Measurements from ENCODE around the gene TF. TPM values are rescaled to one million over a fixed set of nuclear protein-coding genes. Genes with fewer than 3 reads are reported as not detected.

Gene TF
- total RNA-seq, 1 experiment from 2014 or later: 0.09 TPM

- no peak for DNase-seq
- no peaks in the 10 kb centered on the region for H3K27me3 Mint-ChIP-seq (ENCODE audit: low read depth)
- WGBS (ENCODE audit: extremely low coverage, insufficient read length, low lambda C conversion rate): no CpG with 5 or more reads among the region's 3 CpGs
- H2BK5ac ChIP-seq (ENCODE audit: insufficient read length, low read length): no peak overlapping the region
- H2BK120ac ChIP-seq (ENCODE audit: low read depth, low read length, poor library complexity, severe bottlenecking): no peak overlapping the region
- no peaks in the 10 kb centered on the region for H3K79me1 ChIP-seq (ENCODE audit: insufficient read depth, low read depth, low read length, poor library complexity, severe bottlenecking)
- H4K5ac ChIP-seq (ENCODE audit: insufficient read length, low read depth, low read length): no peak overlapping the region
- no peak overlapping the region for H3K27ac Mint-ChIP-seq
- no peak overlapping the region for H4K8ac ChIP-seq (replicated peaks; ENCODE audit: insufficient read length, low read depth, low read length)
- H3K27me3 ChIP-seq (ENCODE audit: insufficient read depth, low read length): no peaks in the 10 kb centered on the region
- TF ChIP-seq CTCF (conservative IDR thresholded peaks at IDR 0.05): no peak
- H2BK20ac ChIP-seq (ENCODE audit: low read depth, low read length, poor library complexity, severe bottlenecking): no peak overlapping the region
- no peak overlapping the region; a peak in 1 of 5 replicates for H3K4me3 Mint-ChIP-seq
- H2AK5ac ChIP-seq (ENCODE audit: insufficient read length, low read length): no peak overlapping the region
- no peak overlapping the region for H3K27ac ChIP-seq (ENCODE audit: insufficient read length, low read depth, low read length)
- no peak overlapping the region for H3K14ac ChIP-seq (ENCODE audit: insufficient read depth, low read length)
- no peaks in the 10 kb centered on the region for H3K79me2 ChIP-seq (ENCODE audit: insufficient read depth, low read length)
- H2BK12ac ChIP-seq (ENCODE audit: insufficient read length, low read depth, low read length): no peak overlapping the region
- H2BK15ac ChIP-seq (ENCODE audit: low read depth, low read length): no peak overlapping the region
- no peak overlapping the region for H3K4ac ChIP-seq (ENCODE audit: low read depth, low read length)
- H3K56ac ChIP-seq (ENCODE audit: insufficient read length, low read depth, low read length): no peak overlapping the region
- H2AFZ ChIP-seq (ENCODE audit: low read length): no peak overlapping the region
- no peak overlapping the region for H3K18ac ChIP-seq (ENCODE audit: insufficient read length, low read depth, low read length)
- peaks cover 0 to 7% of the 10 kb centered on the region in 2 experiments; a peak in 1 of 4 replicates for H3K4me1 Mint-ChIP-seq
- H3K23ac ChIP-seq (ENCODE audit: insufficient read length, low read depth, low read length): no peak overlapping the region
- no peaks in the 10 kb centered on the region for H3K9me3 ChIP-seq (ENCODE audit: control insufficient read depth, low read depth, low read length)
- peaks cover 0 to 7% (median 4%) of the 10 kb centered on the region in 3 experiments; a peak in 2 of 7 replicates for H3K36me3 Mint-ChIP-seq (ENCODE audit: insufficient read depth in 1 of 3, low read depth in 3 of 3)
- H3K9ac ChIP-seq (ENCODE audit: extremely low read depth, insufficient read length, low read length): no peak overlapping the region
- no peak overlapping the region for H3T11ph ChIP-seq (ENCODE audit: low read length)
- H4K20me1 ChIP-seq (ENCODE audit: control insufficient read depth, insufficient read depth, insufficient read length): no peaks in the 10 kb centered on the region
- no peaks in the 10 kb centered on the region for H3K9me3 Mint-ChIP-seq
- H4K91ac ChIP-seq (ENCODE audit: insufficient read length, low read depth, low read length): no peak overlapping the region
- no peak overlapping the region for H3K4me2 ChIP-seq (ENCODE audit: insufficient read depth, insufficient read length, low read length)
- no peaks in the 10 kb centered on the region for H3K23me2 ChIP-seq (ENCODE audit: insufficient read length, low read depth, low read length, poor library complexity, severe bottlenecking)
- H3K4me1 ChIP-seq (ENCODE audit: insufficient read depth, low read length): no peaks in the 10 kb centered on the region
Measured at GRCh38 chr3:133830071-133830470, 83.9 kb downstream of the TF start.

All from H9 (cell line).